OCI-LY1 (cell line): ENCODE results near the gene EMSY.

ENCODE experiments used
- EZH2 ChIP-seq: fragments of 200-600 bp; sonication (generic), shearing (Covaris generic); IDR thresholded peaks from 2 replicates; pipeline ENCODE4 v1.8.0; 2017; ENCODE audit warnings: borderline replicate concordance, mixed run types, mild to moderate bottlenecking, antibody characterized with exemption, low read length, moderate library complexity, mixed read lengths
- TF ChIP-seq, protein P1 (sequence below): fragments of 200-600 bp; sonication (generic), shearing (Covaris generic); IDR thresholded peaks from 2 replicates; pipeline ENCODE4 v1.5.1; 2017; ENCODE audit warnings: mild to moderate bottlenecking, antibody characterized with exemption, low read length, moderate library complexity, mixed read lengths

DNA sequence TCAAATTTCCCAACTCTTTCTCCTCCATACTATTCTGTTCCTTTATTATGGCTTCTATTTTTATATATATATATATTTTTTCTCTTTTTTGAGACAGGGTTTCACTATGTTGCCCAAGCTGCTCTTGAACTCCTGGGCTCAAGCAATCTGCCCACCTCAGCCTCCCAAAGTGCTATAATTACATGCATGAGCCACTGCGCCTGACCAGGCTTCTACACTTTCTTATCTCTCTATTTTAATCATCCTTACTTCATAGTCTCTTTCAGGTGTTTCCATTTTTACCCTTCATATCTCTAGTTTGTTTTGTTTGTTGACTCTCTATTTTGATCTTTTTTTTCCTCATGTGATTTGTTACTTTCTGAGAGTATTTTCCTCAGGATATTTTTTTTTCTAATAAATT, 43.9 kb upstream of the EMSY start:
- TF ChIP-seq, protein P1, sequence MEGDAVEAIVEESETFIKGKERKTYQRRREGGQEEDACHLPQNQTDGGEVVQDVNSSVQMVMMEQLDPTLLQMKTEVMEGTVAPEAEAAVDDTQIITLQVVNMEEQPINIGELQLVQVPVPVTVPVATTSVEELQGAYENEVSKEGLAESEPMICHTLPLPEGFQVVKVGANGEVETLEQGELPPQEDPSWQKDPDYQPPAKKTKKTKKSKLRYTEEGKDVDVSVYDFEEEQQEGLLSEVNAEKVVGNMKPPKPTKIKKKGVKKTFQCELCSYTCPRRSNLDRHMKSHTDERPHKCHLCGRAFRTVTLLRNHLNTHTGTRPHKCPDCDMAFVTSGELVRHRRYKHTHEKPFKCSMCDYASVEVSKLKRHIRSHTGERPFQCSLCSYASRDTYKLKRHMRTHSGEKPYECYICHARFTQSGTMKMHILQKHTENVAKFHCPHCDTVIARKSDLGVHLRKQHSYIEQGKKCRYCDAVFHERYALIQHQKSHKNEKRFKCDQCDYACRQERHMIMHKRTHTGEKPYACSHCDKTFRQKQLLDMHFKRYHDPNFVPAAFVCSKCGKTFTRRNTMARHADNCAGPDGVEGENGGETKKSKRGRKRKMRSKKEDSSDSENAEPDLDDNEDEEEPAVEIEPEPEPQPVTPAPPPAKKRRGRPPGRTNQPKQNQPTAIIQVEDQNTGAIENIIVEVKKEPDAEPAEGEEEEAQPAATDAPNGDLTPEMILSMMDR = no peak
- no peak for TF ChIP-seq EZH2
